GM23338 (cell line): ENCODE measurements around the gene NKAIN2. TPM values are rescaled to one million over a fixed set of nuclear protein-coding genes. Genes with fewer than 3 reads are reported as not detected.

Experiments used
- ATAC-seq: fragments of 200-7000 bp; cut with Tn5 transposase; 3 replicates; pipeline ENCODE4 v1.9.1; 2020
- DNase-seq: peaks from one replicate; pipeline ENCODE4 v3.0.0-alpha.2; 2015; ENCODE audit warnings: low spot score
- H2AFZ ChIP-seq: fragments of 200-600 bp; sonication (generic); 2 replicates; pipeline ENCODE4 v1.8.0; 2016; ENCODE audit warnings: antibody characterized with exemption, mild to moderate bottlenecking, moderate library complexity
- H3F3A ChIP-seq: fragments of 200-600 bp; sonication (generic); replicated peaks from 2 replicates; pipeline ENCODE4 v1.8.0; 2017; ENCODE audit warnings: antibody characterized with exemption, mixed run types, low read depth
- H3K27ac ChIP-seq: fragments of 200-600 bp; sonication (generic); 2 replicates; pipeline ENCODE4 v1.6.1; 2016; ENCODE audit warnings: low read depth
- H3K27me3 ChIP-seq: fragments of 200-600 bp; sonication (generic); 2 replicates; pipeline ENCODE4 v1.8.0; 2016; ENCODE audit warnings: mild to moderate bottlenecking, mixed run types, moderate library complexity; ENCODE audit not compliant: insufficient read depth
- H3K36me3 ChIP-seq: fragments of 200-600 bp; sonication (generic); 2 replicates; pipeline ENCODE4 v1.8.0; 2016; ENCODE audit warnings: mild to moderate bottlenecking; ENCODE audit not compliant: insufficient read depth
- H3K4me1 ChIP-seq: fragments of 200-600 bp; sonication (generic); 2 replicates; pipeline ENCODE4 v1.8.0; 2016; ENCODE audit warnings: mild to moderate bottlenecking, moderate library complexity; ENCODE audit not compliant: insufficient read depth
- H3K4me2 ChIP-seq: fragments of 200-600 bp; sonication (generic); 2 replicates; pipeline ENCODE4 v1.7.1; 2017; ENCODE audit warnings: mixed run types
- H3K4me3 ChIP-seq: fragments of 200-600 bp; sonication (generic); 2 replicates; pipeline ENCODE4 v1.6.1; 2016; ENCODE audit warnings: mixed run types
- H3K79me2 ChIP-seq: fragments of 200-600 bp; sonication (generic); replicated peaks from 2 replicates; pipeline ENCODE4 v1.8.0; 2017; ENCODE audit warnings: mild to moderate bottlenecking; ENCODE audit not compliant: insufficient read depth
- H3K9me2 ChIP-seq: fragments of 200-600 bp; sonication (generic); 2 replicates; pipeline ENCODE4 v1.8.0; 2017; ENCODE audit not compliant: insufficient read depth
- H4K20me1 ChIP-seq: fragments of 200-600 bp; sonication (generic); replicated peaks from 2 replicates; pipeline ENCODE4 v1.8.0; 2017; ENCODE audit warnings: mild to moderate bottlenecking; ENCODE audit not compliant: insufficient read depth
- H3K27ac Mint-ChIP-seq: 2 replicates; pipeline ENCODE4 v1.8.0; 2020; ENCODE audit warnings: inconsistent platforms, mild to moderate bottlenecking, moderate library complexity, mixed read lengths
- H3K27me3 Mint-ChIP-seq: 3 replicates; pipeline ENCODE4 v1.8.0; 2022; ENCODE audit warnings: low read depth, mild to moderate bottlenecking, moderate library complexity, mixed read lengths, inconsistent platforms; ENCODE audit not compliant: insufficient read depth, poor library complexity
- H3K36me3 Mint-ChIP-seq: 3 replicates; pipeline ENCODE4 v1.8.0; 2021; ENCODE audit warnings: low read depth, mild to moderate bottlenecking, inconsistent platforms, moderate library complexity, mixed read lengths
- H3K4me1 Mint-ChIP-seq: 3 replicates; pipeline ENCODE4 v1.8.0; 2020; ENCODE audit warnings: mild to moderate bottlenecking, inconsistent platforms, mixed read lengths
- H3K4me3 Mint-ChIP-seq: 3 replicates; pipeline ENCODE4 v1.8.0; 2021; ENCODE audit warnings: moderate library complexity, mild to moderate bottlenecking, inconsistent platforms, mixed read lengths
- H3K9me3 Mint-ChIP-seq: 3 replicates; pipeline ENCODE4 v1.8.0; 2020; ENCODE audit warnings: moderate library complexity, mild to moderate bottlenecking, inconsistent platforms, mixed read lengths
- CREB1 ChIP-seq: fragments of 250-450 bp; sonication (Bioruptor Pico); IDR thresholded peaks from 2 replicates; pipeline ENCODE4 v1.5.0; 2020; ENCODE audit warnings: low read depth, mild to moderate bottlenecking, moderate library complexity
- CTCF ChIP-seq, 2 experiments: fragments of 200-600 bp in 1 of 2; sonication (generic) in 1 of 2; conservative IDR thresholded peaks; 2 replicates each; pipeline versions ENCODE4 v1.5.1 to v1.6.1; 2016 to 2017; ENCODE audit warnings: antibody characterized with exemption in 2 of 2, low read depth in 2 of 2, mild to moderate bottlenecking in 2 of 2, moderate library complexity in 1 of 2
- ETS1 ChIP-seq: IDR thresholded peaks from 2 replicates; pipeline ENCODE4 v1.6.1; 2016; ENCODE audit warnings: antibody characterized with exemption
- EZH2 ChIP-seq: fragments of 200-600 bp; sonication (generic); IDR thresholded peaks from one replicate; pipeline ENCODE4 v1.8.0; 2017; ENCODE audit warnings: antibody characterized with exemption, mild to moderate bottlenecking, low read depth; ENCODE audit not compliant: unreplicated experiment
- EZH2phosphoT487 ChIP-seq: fragments of 200-600 bp; sonication (generic); IDR thresholded peaks from one replicate; pipeline ENCODE4 v1.8.1; 2018; ENCODE audit warnings: antibody characterized with exemption; ENCODE audit not compliant: unreplicated experiment
- JUNB ChIP-seq: IDR thresholded peaks from one replicate; pipeline ENCODE4 v1.6.1; 2016; ENCODE audit warnings: antibody characterized with exemption; ENCODE audit not compliant: unreplicated experiment
- NANOG ChIP-seq: IDR thresholded peaks from 2 replicates; pipeline ENCODE4 v1.6.1; 2016; ENCODE audit warnings: antibody characterized with exemption, borderline replicate concordance
- POLR2AphosphoS5 ChIP-seq: IDR thresholded peaks from 2 replicates; pipeline ENCODE4 v1.6.1; 2016; ENCODE audit warnings: antibody characterized with exemption, low read depth
- REST ChIP-seq: IDR thresholded peaks from one replicate; pipeline ENCODE4 v1.6.1; 2018; ENCODE audit warnings: antibody characterized with exemption; ENCODE audit not compliant: unreplicated experiment
- STAT1 ChIP-seq: IDR thresholded peaks from one replicate; pipeline ENCODE4 v1.6.1; 2016; ENCODE audit warnings: antibody characterized with exemption; ENCODE audit not compliant: unreplicated experiment
- ZNF114 ChIP-seq: fragments of 250-450 bp; sonication (Bioruptor Pico); IDR thresholded peaks from 2 replicates; pipeline ENCODE4 v1.5.0; 2020; ENCODE audit warnings: mild to moderate bottlenecking, moderate library complexity
- ZNF331 ChIP-seq: fragments of 250-450 bp; sonication (Bioruptor Pico); IDR thresholded peaks from 2 replicates; pipeline ENCODE4 v1.5.0; 2020; ENCODE audit warnings: low read depth, mild to moderate bottlenecking, moderate library complexity
- ZNF462 ChIP-seq: fragments of 250-450 bp; sonication (Bioruptor Pico); IDR thresholded peaks from 2 replicates; pipeline ENCODE4 v1.5.0; 2020; ENCODE audit warnings: mild to moderate bottlenecking, moderate library complexity
- polyA plus RNA-seq: library from polyadenylated mRNA; unstranded; fragments of >200 nt; fragmentation: Nextera tagmentation; extraction: Ambion mirVana; gene quantifications from 2 replicates; pipeline ENCODE4 v1.2.1, GENCODE V29; 2016
- total RNA-seq: library from RNA; depleted of rRNA; stranded (reverse); fragments of >200 nt; shearing (Covaris generic); gene quantifications from 2 replicates; pipeline ENCODE4 v1.2.3, GENCODE V29; 2014

Gene NKAIN2
- total and polyA plus RNA-seq, 2 experiments from 2014 or later, result 0.39 to 1.1 TPM

- Mint-ChIP-seq H3K36me3 (no peaks in the 10 kb centered on the region), H3K27ac (no peak overlapping the region), H3K4me3 (no peak overlapping the region), H3K4me1 (peaks cover 39% of the 10 kb centered on the region), H3K9me3 (no peaks in the 10 kb centered on the region), H3K27me3 (peaks cover 3% of the 10 kb centered on the region)
- ATAC-seq, result no peak
- no peak for DNase-seq
- TF ChIP-seq ZNF114 (CRISPR knock-in tag) (no peak), POLR2AphosphoS5 (no peak), CTCF (conservative IDR thresholded peaks at IDR 0.05; ENCODE audit: low read depth in 2 of 2) (no peak), NANOG (no peak), JUNB (no peak), EZH2 (no peak), ETS1 (no peak), ZNF462 (CRISPR knock-in tag) (no peak), ZNF331 (CRISPR knock-in tag) (no peak), CREB1 (CRISPR knock-in tag) (no peak), STAT1 (no peak), REST (no peak), EZH2phosphoT487 (no peak)
- Histone ChIP-seq H3F3A (no peaks in the 10 kb centered on the region; the same call in 1 of the 2 replicates), H3K36me3 (no peaks in the 10 kb centered on the region), H3K4me2 (no peak overlapping the region), H4K20me1 (no peaks in the 10 kb centered on the region), H3K4me1 (peaks cover 29% of the 10 kb centered on the region), H3K27ac (no peak overlapping the region), H2AFZ (no peak overlapping the region), H3K27me3 (no peaks in the 10 kb centered on the region), H3K4me3 (no peak overlapping the region), H3K9me2 (peaks cover 3% of the 10 kb centered on the region; the same call in 1 of the 2 replicates), H3K79me2 (no peaks in the 10 kb centered on the region)
These were observed 32.5 kb upstream of the NKAIN2 start for GRCh38 chr6:123771126-123771525.
